OCI-M1 (cell line): ENCODE data around the gene FRMD1.

Experiments
- DNase-seq: peaks from one replicate; lab custom pipeline; 2025; lab: John Stamatoyannopoulos, UW

The FRMD1 gene

DNA sequence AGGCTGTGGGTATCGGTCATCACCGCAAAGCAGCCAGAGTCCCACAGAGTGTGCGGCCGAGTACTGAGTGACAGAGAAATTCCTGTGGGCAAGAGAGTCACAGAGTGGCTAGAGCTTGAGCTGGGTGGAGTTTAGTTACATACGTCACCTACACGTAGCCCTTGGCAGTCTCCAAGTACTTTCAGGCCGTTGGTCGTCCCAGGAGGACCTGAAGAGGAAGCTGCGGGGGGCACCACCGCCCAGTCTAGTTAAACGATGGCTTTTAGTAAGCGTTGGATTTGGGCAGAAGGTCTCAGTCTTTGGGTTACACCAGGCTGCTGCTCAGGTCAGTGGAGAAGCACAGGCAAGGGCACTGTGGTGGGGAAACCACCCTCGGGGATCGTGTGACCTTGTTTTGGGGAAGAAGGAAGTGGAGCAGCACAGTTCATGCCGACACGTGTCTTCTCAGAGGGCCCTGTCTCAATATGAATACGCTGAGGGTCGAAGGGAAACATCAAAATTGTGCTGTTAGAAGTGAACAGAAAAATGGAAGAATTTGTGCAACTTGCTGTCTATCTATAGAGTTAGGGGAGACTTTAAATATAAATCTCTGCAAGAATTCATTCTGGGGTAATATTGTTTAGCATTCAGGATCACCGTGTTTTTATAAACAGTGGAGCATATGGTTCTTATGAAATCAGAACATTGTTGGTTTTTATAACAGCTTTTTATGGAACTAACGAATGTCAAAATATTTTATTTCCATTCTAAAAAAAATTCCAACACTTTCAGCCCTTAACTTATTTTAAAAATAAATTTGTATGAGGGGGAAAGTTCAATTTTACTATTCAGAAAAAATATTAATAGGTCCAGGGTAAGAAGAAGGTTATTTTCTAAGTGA, 52.9 kb downstream of the FRMD1 start:
- DNase-seq: no peak

DNA sequence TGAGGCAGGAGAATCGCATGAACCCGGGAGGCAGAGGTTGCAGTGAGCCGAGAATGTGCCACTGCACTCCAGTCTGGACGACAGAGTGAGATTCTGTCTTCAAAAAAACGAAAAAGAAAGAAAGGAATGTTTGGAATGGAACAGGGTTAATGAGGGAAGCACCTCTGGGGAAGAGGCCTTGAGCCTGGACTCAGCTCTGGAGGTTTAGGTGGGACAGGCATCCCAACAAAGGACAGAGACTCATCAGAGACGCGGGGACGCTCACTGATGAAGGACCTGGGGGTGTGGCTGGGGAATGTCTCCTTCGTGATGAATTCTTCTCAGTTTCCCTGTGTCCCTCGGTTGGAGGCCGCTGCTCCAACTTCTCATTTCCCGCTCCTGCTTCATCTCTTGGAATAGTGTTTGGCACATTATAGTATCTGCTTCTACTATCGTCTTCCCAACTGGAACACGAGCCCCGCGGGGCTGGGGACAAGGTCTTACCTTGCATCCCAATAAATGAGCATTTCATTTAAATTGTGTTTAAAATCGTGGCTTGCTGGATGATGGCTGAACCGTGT, 54.0 kb downstream of the FRMD1 start:
- no peak for DNase-seq

DNA sequence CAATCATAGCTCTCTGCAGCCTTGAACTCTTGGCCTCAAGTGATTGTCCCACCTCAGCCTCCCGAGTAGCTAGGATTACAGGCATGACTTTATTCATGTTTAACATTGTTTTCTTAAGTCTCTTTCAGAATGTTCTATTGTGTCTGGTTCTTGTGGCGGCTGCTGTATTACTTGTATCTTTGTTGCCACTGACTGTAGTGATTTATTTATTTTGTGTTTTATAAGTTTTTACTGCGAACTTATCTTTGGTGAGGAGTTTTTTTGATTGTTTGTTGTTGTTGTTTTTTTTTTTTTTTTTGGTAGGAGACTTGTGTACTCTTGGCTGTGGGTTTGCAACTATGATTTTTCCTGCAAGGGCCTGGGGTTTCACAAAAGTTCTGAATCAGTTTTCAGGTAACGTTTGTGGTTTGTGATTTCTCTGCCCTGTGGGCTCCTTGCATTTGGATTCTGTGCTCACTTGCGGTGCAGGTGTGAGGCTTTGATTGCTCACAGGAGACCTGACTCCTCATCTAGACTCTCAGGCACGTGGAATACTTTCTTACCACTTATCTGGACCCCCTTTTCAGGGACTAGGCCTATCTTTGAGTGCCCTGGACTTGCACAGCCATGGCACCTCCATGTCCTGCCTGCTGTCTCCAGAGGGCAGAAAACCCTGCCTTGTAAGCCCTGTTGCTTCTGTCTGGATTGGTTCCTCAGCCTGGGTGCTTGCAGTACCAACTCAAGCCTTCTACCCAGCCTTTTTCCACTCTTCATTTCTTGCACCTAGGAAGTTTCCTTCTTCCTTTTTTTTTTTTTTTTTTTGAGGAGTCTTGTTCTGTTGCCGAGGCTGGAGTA, 56.3 kb downstream of the FRMD1 start:
- DNase-seq: no peak

DNA sequence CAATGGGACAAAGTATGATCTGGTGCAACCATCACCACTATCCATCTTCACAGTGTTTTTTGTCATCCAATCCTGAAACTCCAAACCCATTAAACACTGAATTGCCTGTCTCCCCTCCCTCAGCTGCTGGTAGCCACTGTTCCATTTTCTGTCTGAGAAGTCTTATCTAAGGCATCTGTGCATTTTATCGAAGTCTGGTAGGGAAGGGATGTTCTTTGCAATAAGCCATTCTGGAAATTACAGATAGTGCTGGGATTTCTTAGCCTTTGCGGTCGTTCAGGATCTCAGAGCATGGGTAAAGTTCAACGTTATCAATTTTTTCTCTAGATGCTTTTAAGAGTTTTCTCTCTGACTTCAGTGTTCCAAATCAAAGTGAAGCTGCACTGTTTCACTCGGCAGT, 57.4 kb downstream of the FRMD1 start:
- no peak for DNase-seq

DNA sequence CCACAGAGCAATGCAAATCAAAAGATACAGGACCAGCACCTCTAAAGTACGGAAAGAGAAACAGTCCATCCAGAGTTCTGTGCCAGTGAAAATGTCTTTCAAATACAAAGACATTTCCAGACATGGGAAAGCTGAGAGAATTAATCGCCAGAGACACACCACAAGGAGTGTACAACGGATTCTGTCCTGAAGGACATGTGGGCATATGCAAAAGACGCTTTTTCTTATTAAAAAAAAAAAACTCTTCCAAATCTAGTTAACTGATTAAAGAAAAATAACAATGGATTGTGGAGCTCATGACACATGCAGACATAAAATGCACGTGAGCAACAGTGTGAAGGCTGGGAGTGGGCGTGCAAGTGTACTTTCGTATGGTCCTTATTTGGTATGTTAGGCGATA, 58.8 kb downstream of the FRMD1 start:
- no peak for DNase-seq

DNA sequence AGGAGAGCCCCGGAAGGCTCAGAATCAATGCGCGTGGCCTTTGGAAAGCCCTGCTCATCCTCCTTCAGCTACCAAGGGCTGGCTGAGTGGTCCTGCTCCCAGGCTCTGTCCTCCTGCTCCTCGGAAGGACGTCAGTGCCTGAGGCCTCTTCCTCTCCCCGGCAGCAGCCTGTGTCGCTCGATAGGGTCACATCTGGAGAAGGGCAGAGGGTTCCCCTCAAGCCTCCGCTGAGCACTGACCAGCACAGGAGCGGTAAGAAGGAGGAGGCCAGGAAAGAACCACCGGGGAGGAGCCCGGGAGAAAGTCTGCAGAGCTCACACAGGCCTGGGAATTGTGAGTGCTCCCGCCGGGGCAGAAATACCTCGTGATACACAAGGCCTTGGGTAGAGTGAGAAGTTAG, 60.3 kb downstream of the FRMD1 start:
- DNase-seq: no peak

DNA sequence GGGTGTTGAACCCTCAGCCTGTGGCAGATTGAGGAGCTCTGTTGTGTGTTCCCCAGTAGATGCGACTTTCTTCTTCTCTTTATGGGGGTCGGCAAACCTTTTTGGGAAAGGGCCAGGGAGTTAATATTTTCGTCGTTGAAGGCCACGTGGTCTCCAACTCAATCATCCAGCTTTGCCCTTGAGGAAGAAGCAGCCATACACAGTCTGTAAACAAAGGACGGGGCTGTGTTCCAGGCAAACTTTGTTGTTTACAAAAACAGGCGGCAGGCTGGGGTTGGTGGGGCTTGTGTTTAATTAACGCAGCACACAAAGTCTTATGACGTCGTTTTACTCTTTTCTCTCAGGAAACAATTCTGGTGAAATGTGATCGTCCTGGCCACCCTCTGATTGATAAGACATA, 61.4 kb downstream of the FRMD1 start:
- DNase-seq: no peak

DNA sequence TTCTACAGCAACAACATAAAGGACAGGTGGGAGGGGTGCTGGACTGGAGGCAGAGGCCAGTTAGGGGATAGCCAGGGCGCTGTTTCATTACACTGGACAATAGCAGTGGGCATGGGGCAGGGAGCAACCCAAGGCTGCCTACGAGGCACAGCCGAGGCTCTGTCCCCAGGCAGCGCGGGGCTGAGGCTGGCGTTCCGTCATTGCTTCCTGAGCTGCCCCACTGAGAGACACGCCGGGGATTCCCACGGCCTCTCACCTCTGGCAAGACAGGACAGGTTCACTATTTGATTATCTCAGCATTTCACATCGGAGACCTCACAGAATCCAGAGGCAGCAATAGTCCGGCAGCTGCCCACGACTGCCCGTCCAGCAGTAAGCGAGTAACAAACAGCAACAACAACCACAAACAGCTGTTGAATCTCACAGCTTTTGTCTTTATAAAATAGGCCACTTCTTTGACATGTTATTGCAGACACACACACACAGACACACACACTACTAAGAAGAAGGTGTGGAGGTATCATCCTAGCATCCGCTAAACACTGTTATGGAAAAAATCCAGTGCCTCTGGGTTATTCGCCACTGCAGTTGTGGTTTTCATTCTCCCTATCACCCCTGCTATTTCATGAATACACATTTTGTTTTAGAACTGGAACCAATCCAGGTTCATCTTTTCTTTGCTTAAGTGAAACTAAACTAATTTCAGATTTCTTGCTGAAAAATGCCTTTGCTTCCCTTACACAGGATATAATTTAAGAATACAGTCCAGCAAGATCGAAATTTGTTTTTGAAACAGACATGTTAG, 62.1 kb downstream of the FRMD1 start:
- DNase-seq: no peak

DNA sequence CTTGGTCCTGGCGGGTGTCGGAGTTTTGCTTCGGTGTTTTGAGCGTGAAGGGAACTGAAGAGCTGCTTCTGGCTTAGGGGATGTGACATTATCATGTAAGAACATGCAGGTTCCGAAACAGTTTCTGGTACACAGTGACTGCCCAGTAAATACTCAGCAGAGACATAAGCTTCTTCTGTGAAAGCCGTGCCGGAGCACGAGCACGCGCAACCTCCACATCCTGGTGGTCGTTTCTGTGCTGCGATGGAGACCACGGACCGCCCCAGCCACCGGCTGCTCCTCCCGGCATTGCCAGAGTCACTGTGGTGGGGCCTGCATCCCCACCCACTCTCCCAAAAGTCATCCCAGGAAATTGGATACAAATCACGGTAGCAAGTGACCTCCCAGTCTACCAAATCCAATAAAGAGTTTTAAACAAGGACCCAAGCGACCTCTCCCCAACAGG, 62.8 kb downstream of the FRMD1 start:
- no peak for DNase-seq

DNA sequence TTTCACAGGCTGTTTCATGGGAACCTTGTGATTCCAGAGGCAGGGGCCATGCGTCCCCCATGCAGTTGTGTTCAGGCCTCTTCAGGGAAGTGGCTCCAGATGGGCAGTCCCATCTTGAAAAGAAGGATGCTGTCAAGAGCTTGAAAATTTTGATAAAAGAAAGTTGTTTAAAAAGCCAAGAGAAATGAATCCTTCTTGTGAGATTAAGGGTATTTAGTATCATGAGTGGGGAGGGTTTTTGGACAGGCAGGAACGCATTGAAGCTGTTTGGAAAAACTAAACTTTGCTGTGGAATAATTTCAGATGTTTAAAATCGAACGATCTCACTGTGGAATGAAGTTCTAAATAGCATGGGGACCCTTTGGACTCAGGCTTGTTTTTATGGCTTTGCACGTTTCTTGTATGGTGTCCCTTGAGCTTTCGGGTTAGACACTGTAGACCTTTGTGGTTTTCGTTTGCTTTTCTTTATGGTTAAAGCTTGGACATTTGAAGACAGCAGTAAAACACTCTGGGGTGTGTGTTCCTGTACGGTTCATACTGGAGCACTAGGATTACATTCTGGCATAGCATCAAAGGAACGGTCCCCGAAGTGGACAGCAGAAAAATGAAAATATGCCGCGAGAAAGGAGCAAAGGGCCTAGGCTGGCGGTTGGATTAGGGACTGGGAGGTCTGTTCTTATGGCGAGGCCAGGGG, 63.4 kb downstream of the FRMD1 start:
- no peak for DNase-seq

DNA sequence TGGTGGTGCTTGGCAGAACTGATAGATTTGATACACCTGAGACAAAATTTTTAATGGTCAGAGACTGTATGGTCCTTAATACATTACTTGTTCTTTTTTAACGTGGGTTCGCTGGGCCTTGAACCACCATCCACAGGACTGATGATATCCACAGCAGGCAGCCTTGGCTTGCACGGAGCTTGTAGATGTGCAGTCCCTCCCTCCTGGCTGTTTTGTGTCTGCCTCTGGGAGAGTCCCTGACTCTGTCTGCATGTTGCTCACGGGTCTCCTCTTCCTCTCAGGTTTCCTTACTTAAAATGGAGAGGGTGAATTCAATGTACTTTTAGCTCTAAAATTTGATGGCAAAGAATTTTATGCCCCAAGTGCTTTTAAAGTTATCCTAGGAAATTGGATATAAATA, 64.0 kb downstream of the FRMD1 start:
- no peak for DNase-seq

DNA sequence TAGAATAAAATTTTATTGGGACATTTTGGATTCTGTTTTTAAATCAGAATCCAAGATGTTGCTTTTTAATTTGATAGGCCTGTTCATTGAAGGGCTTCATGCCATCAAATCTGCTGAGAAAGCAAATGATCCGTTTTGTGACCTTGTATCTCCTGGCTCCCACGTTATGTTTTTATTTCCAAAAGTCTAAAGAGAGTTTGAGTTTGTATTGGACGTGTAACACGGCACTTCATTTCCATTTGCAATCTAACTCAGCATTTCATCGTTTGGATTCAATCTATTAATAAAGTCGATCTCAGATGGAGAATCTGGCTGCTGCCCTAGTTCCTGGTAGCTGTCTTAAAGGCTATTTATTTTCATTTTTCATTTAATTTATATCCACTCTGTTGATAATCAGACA, 64.6 kb downstream of the FRMD1 start:
- no peak for DNase-seq

DNA sequence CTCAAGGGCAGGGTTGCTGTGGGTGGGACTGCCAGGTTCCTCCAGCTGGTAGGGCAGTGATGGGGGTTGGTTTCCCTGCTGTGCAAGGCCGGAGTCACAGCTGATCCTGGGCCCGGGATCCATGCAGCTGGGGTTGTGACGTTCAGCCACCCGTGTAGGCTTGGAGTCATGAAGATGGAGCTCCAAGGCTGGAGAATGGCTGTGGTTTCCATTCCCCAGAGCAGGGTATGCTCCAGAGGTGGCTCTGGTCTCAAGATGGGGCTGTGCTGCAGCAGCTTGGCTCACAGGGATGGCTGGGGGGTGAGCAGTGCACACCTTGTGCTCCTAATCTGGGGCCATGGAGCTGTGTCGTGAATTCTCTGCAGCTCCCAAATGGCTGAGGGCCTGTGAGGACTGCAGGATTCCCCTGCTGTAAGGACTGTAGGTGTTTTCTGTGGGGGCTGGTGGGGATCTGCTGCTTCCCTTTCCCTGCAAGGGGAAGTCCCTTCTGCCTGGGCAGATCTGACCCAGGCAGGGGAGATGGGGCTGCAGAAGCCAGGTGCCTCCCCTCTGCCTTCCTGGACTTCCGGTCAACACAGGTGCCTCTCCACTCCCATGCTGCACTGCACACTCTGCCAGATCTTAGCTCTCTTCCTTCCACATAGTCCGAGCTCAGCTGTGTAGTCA, 65.6 kb downstream of the FRMD1 start:
- DNase-seq: no peak

DNA sequence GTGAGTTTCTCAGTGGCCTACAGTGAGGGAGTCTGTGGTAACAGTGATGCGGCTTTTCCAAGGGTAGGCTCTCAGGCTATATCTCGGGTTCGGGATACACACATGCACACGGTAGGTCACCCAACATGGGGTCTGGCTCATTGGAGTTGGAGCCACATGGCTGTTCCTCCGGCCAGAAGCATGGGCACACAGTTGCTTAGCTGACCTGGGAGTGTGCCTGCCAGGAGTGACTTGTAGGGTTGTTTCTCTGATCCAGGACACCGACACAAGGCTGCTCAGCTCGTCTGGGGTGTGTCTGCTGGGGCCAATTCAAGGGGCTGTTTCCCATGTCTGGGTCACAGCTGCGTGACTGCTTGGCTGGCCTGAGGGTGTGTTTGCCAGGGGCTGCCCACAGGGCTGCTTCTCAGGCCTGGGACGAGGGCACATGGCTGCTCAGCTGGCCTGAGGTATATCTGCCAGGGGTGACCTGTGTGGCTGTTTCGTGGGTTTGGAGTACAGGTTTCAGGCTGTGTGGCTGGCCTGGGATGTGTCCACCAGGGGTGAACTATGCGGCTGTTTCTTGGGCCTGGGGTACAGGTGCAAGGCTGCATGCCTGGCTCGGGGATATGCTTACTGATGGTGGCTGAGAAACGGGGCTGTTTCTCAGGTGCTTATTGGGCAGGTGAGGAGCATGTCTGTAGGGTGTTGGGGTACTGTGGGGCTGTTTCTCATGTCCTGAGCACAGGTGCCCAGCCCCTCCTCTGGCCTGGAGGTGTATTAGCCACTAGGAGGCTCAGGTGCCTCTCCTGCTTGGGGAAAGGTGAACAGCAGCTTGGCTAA, 66.4 kb downstream of the FRMD1 start:
- DNase-seq: no peak

DNA sequence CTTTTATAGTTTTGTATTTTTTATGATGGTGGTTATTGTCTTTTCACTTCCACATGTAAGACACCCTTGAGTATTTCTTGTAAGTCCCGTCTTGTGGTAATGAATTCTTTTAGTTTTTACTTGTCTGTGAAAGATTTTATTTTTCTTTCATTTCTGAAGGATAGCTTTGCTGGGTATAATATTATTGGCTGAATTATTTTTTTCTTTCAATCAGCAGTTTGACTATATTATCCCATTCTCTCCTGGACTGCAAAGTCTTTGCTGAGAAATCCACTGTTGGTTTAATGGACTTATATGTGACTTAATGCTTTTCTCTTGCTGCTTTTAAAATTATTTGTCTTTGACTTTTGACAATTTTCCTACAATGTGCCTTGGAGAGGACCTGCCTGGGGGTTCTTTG, 67.7 kb downstream of the FRMD1 start:
- no peak for DNase-seq

DNA sequence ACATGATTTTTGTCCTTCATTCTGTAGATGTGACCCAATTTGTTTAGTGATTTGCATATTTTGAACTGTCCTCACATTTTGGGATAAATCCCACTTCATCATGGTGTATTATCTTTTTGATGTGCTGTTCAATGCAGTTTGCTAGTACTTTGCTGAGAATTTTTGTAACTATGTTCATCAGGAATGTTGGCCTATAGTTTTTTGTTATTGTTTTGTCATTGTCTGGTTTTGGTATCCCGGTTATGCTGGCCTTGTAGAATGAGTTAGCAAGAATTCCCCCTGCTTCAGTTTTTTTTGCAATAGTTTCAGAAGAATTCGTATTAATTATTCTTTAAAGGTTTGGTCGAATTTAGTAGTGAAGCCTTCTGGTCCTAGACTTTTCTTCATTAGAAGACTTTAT, 69.7 kb downstream of the FRMD1 start:
- DNase-seq: no peak

DNA sequence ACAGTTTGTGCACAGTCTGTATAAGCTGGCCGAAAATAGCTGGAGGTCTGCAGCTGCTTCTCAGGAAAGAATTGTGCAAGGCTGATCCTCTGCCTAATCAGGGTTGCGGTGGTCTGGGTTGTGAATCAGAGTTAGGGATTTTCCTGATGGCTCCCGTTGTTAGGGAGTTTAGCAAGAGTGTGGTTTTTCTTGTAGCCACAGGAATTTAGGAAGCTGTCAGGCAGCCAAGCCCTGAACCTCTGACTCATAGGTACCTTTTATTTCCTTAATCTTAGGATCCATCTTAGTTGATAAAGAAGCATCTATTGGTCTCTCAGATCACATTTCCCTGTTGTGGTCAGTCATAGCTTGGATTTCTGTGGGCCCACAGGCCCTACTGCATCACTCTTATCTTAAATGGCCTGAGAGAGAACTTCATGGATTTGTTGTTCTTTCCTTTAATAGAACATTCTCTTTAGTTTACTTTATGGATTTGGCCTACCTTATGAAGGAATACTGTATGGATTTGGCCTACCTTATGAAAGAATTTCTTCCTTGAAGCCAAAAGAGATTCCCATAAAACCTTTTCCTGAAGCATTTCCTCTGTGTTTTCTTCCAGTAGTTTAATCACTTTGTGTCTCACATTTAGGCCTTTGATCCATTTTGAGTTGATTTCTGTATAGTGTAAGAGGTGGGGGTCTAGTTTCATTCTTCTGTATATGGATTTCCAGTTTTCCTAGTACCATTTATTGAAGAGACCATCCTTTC, 71.2 kb downstream of the FRMD1 start:
- no peak for DNase-seq

DNA sequence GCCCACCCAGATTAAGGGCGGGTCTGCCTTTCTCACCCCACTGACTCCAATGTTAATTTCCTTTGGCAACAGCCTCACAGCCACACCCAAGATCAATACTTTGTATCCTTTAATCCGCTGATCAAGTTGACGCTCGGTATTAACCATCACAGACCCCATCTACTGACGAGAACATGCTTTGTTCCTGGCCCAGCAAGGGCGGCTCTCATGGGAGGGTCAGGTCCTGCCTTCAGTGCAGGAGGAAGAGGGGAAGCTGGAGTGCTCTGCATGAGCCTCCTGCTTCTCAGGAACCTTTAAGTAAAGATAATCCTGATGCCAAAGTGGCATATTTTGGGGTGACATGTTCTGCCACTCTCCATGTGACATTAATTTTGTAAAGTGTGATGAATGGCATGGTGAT, 73.2 kb downstream of the FRMD1 start:
- DNase-seq: no peak

DNA sequence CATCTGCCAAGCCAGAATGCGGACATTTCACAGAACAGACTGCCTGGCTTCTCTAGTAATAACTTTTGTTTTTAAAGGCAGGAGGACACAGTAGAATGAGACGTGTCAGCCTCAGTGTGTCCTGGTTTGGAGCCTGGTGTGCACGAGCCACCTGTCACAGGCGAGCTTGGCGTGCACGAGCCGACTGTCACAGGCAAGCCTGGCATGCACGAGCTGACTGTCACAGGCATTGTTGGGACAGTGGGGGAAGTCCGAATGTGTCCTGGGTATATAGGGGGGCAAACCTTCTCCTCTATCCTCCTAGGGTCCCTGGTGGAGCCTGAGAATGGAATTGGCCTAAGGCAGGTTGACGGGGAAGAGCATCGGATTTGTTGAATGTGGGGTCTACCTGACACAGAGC, 74.1 kb downstream of the FRMD1 start:
- no peak for DNase-seq
